Fibroblast of gingiva (primary cell): Measurements from ENCODE around the gene ARHGAP28.
"Not testable (repeated sequence)": the region's sequence is repeated elsewhere in the genome, so short reads cannot be mapped to it uniquely, and the experiment has no call there.

Experiments
- DNase-seq: peaks from one replicate; pipeline ENCODE4 v3.0.0-alpha.2; 2011; ENCODE audit warnings: low read depth

ARHGAP28 gene

GRCh38 chr18:6929370-6930102 lies 200.0 kb downstream of the ARHGAP28 start:
- no peak for DNase-seq

- DNase-seq, result no peak
Measured at GRCh38 chr18:6934859-6935258, 205.3 kb downstream of the ARHGAP28 start.

GRCh38 chr18:6938003-6938402 lies 208.5 kb downstream of the ARHGAP28 start:
- no peak for DNase-seq

GRCh38 chr18:6938403-6938802 lies 208.9 kb downstream of the ARHGAP28 start:
- not testable (repeated sequence) for DNase-seq

- no peak for DNase-seq
Measured at GRCh38 chr18:6939972-6940371, 210.5 kb downstream of the ARHGAP28 start.

GRCh38 chr18:6940451-6940850 lies 210.9 kb downstream of the ARHGAP28 start:
- DNase-seq, result no peak

- no peak for DNase-seq
Measured at GRCh38 chr18:6941996-6942395, 212.5 kb downstream of the ARHGAP28 start.

GRCh38 chr18:6942742-6943141 lies 213.2 kb downstream of the ARHGAP28 start:
- no peak for DNase-seq

- no peak for DNase-seq
Measured at GRCh38 chr18:6943143-6943542, 213.6 kb downstream of the ARHGAP28 start.

- no peak for DNase-seq
Measured at GRCh38 chr18:6947338-6948030, 218.0 kb downstream of the ARHGAP28 start.

- no peak for DNase-seq
Measured at GRCh38 chr18:6948281-6949055, 219.0 kb downstream of the ARHGAP28 start.

GRCh38 chr18:6949800-6950586 lies 220.5 kb downstream of the ARHGAP28 start:
- DNase-seq, result no peak

- DNase-seq, result no peak
Measured at GRCh38 chr18:6950641-6951040, 221.1 kb downstream of the ARHGAP28 start.

GRCh38 chr18:6951336-6952090 lies 222.0 kb downstream of the ARHGAP28 start:
- no peak for DNase-seq

GRCh38 chr18:6954501-6954900 lies 225.0 kb downstream of the ARHGAP28 start:
- DNase-seq, result no peak

GRCh38 chr18:6955304-6955703 lies 225.8 kb downstream of the ARHGAP28 start:
- DNase-seq, result no peak

- DNase-seq, result no peak
Measured at GRCh38 chr18:6956495-6956894, 227.0 kb downstream of the ARHGAP28 start.

GRCh38 chr18:6956999-6957398 lies 227.5 kb downstream of the ARHGAP28 start:
- no peak for DNase-seq

- DNase-seq, result no peak
Measured at GRCh38 chr18:6959110-6959509, 229.6 kb downstream of the ARHGAP28 start.

- DNase-seq, result no peak
Measured at GRCh38 chr18:6960124-6960523, 230.6 kb downstream of the ARHGAP28 start.

- DNase-seq, result no peak
Measured at GRCh38 chr18:6960656-6961055, 231.1 kb downstream of the ARHGAP28 start.
